Activated naive CD4-positive, alpha-beta T cell treated with anti-CD3 and anti-CD28 coated beads, Interleukin-2, amount 50 U/mL, for 72 hours (primary cell): ENCODE data around the gene DICER1. TPM values are rescaled to one million over a fixed set of nuclear protein-coding genes. Genes with fewer than 3 reads are reported as not detected.

Experiments
- ATAC-seq, 2 donors: fragments of 150-1000 bp; cut with Tn5 transposase; 2 replicates each; pipeline ENCODE4 v1.10.0; 2021; ENCODE audit warnings: mild to moderate bottlenecking in 2 of 2, moderate library complexity in 2 of 2
- DNase-seq, 2 donors: peaks; one replicate each; pipeline ENCODE4 v3.0.0; 2021 to 2022; ENCODE audit warnings: low spot score in 2 of 2
- H3K27ac Mint-ChIP-seq, 2 donors: one replicate each; pipeline ENCODE4 v1.8.0; 2022; ENCODE audit warnings: mild to moderate bottlenecking in 2 of 2, mixed read lengths in 2 of 2
- H3K36me3 Mint-ChIP-seq, 2 donors: one replicate each; pipeline ENCODE4 v1.8.0; 2022; ENCODE audit warnings: mixed read lengths in 2 of 2
- H3K9me3 Mint-ChIP-seq, 2 donors: one replicate each; pipeline ENCODE4 v1.8.0; 2022; ENCODE audit warnings: mixed read lengths in 2 of 2
- total RNA-seq, 2 donors: library from RNA; stranded (reverse); gene quantifications; one replicate each; pipeline ENCODE4 v1.2.3, GENCODE V29; 2022

DICER1 gene
- total RNA-seq, 2 donors from 2014 or later = 48.7 to 51.0 TPM

- no peaks in the 10 kb centered on the region for H3K9me3 Mint-ChIP-seq
Observed at GRCh38 chr14:95092723-95093122, 64.6 kb downstream of the DICER1 start.

GRCh38 chr14:95091581-95091980 lies 65.7 kb downstream of the DICER1 start:
- DNase-seq (no peak), ATAC-seq (no peak)
- Mint-ChIP-seq H3K27ac (no peak overlapping the region), H3K36me3 (peaks cover 0 to 15% of the 10 kb centered on the region in 2 donors), H3K9me3 (no peaks in the 10 kb centered on the region)

More at GRCh38 chr14:95092723-95093122, 64.6 kb downstream of the DICER1 start:
- no peak for ATAC-seq
- DNase-seq = no peak
- H3K36me3 Mint-ChIP-seq = peaks cover 0 to 15% of the 10 kb centered on the region in 2 donors
- no peak overlapping the region for H3K27ac Mint-ChIP-seq

DNA sequence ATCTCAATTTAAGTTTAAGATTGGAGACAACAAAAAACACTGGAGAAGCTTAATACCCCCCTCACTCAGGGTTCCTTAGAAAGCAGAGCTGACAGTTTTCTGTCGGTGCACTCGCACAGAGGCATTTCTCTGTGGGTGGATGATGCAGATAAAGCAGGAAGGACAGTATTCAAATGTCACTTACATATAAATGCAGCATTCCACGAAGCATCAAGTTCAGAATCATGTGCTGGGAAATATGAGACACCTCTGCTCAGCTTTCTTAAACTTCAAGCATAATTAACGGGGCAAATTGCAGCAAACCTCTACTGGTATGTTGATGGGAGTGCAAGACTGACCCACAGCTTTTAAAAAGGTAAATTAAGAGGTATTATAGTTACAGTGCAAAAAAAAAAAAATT lies 68.7 kb downstream of the DICER1 start:
- ATAC-seq (no peak), DNase-seq (no peak)
- Mint-ChIP-seq H3K27ac (no peak overlapping the region), H3K9me3 (no peaks in the 10 kb centered on the region), H3K36me3 (peaks cover 0 to 19% of the 10 kb centered on the region in 2 donors)

- Mint-ChIP-seq H3K27ac (no peak overlapping the region), H3K36me3 (peaks cover 0 to 17% of the 10 kb centered on the region in 2 donors), H3K9me3 (peaks cover 0 to 2% of the 10 kb centered on the region in 2 donors)
- no peak for ATAC-seq
- DNase-seq = no peak
Observed at GRCh38 chr14:95087619-95088018, 69.7 kb downstream of the DICER1 start.

GRCh38 chr14:95085321-95085720 lies 72.0 kb downstream of the DICER1 start:
- ATAC-seq = no peak
- Mint-ChIP-seq H3K9me3 (peaks cover 4 to 5% of the 10 kb centered on the region in 2 donors), H3K27ac (peak overlapping the region in 1 of 2 donors; percentile 24), H3K36me3 (peaks cover 0 to 17% of the 10 kb centered on the region in 2 donors)
- no peak for DNase-seq

DNA sequence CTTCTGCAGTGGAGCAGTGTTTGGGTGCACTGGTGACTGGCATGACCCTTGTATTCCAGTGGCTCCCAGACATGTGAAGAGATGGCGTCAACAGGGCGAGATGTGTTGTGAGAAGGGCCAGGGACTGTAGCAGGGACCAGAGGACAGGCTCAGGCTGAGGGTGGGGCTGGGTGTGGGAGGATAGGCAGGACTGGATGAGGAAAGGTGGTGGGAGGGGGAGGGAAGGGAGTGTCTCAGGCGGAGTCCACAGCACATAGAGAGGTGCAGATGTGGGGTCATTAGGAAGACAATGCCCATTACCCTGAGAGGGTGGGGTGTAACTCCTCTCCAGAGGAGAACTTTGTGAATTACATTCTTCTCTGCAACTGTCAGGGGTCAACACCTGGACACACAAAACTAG lies 78.5 kb downstream of the DICER1 start:
- Mint-ChIP-seq H3K36me3 (no peaks in the 10 kb centered on the region), H3K27ac (no peak overlapping the region), H3K9me3 (peaks cover 4 to 5% of the 10 kb centered on the region in 2 donors)
- ATAC-seq (no peak), DNase-seq (no peak)

DNA sequence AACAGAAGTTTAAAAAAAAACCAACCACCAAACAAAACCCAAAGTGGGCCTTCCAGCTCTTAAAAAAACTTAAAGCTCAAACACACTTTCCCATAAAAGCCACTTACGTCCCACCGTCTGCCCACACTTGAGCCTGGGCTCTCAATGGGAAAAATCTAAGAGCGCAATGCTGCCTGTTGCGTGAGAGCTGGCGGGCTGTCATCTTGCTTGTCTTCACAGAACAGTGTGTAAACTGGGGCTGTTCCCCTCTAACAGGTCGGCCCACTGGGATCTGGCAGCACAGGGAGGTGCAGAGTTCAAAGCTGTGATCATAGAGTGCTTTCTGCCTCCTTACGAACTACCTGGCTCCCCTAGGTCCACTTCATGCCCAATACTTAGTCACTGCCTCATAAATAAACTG lies 80.0 kb downstream of the DICER1 start:
- no peak for DNase-seq
- H3K27ac Mint-ChIP-seq = no peak overlapping the region
- H3K36me3 Mint-ChIP-seq = no peaks in the 10 kb centered on the region
- H3K9me3 Mint-ChIP-seq = peaks cover under 1 to 1% of the 10 kb centered on the region in 2 donors
- no peak for ATAC-seq

DNA sequence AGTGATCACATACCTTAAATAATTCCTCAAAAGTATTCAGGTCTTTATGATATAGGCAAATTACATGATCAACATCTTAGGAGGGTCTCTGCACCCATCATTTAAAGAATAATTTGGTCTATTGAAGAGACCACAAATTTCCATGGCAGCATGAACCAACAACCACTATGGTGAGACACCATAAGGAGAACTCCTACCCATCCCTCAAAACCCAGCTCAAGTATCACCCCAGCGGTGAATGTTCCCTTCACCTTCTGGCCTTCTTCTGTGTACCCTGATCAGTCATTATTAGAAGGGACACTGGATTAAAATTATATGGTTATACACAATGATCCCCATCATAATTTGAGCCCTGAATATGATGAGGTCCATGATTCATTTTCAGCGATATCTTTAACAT lies 81.5 kb downstream of the DICER1 start:
- no peak for ATAC-seq
- H3K27ac Mint-ChIP-seq = no peak overlapping the region
- H3K36me3 Mint-ChIP-seq = no peaks in the 10 kb centered on the region
- no peak for DNase-seq
- H3K9me3 Mint-ChIP-seq = no peaks in the 10 kb centered on the region

DNA sequence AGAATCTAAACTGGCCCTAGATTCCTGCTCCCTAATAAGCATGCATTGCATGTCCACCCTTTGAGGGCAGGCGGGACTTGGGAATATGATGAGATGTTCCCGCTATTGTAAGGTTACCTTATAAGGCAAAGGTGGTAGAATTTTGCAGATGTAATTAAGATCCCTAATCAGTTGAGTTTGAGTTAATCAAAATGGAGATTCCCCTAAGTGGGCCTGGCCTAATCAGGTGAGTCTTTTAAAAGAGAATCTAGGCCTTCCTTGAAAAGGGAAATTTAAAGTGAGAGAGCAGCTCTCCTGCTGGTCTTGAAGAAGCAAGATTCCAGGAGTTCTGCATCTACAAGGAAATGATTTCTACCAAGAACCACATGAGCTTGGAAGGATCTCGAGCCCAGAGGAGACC lies 83.4 kb downstream of the DICER1 start:
- Mint-ChIP-seq H3K9me3 (no peaks in the 10 kb centered on the region), H3K27ac (no peak overlapping the region), H3K36me3 (no peaks in the 10 kb centered on the region)
- DNase-seq (no peak), ATAC-seq (no peak)

DNA sequence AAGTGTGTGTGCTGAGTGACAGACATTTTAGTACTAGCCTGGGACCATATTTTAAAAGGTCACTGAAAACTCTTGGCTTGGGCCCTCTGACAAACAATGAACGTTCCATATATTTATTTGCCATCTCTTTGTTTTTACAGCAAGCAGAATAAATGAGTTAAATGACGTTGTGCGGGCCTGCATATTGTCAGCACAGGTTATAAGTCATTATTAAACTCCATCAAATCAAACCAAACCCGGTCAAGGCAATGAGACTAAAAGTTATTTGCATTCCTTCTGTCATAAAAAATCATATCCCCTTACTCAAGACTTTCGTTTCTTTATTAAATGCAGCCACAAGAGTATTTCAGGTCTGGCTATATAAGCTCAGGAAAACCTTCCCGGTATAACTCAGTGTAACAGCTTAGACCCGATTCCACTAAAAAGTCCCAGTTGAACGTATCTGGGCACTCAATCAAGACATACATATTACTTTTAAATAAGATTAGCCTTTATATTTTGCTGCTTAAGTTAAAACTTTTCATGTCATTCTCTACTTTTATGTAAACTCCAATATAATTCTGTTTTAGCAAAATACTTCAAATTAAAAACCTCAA lies 84.9 kb downstream of the DICER1 start:
- DNase-seq = no peak
- Mint-ChIP-seq H3K36me3 (no peaks in the 10 kb centered on the region), H3K27ac (no peak overlapping the region), H3K9me3 (no peaks in the 10 kb centered on the region)
- no peak for ATAC-seq

- Mint-ChIP-seq H3K36me3 (no peaks in the 10 kb centered on the region), H3K27ac (no peak overlapping the region), H3K9me3 (no peaks in the 10 kb centered on the region)
- ATAC-seq (no peak), DNase-seq (no peak)
Observed at GRCh38 chr14:95071649-95072280, 85.6 kb downstream of the DICER1 start.

- no peaks in the 10 kb centered on the region for H3K36me3 Mint-ChIP-seq
- H3K9me3 Mint-ChIP-seq = no peaks in the 10 kb centered on the region
- no peak overlapping the region for H3K27ac Mint-ChIP-seq
- no peak for ATAC-seq
- DNase-seq = no peak
Observed at GRCh38 chr14:95070748-95071435, 86.4 kb downstream of the DICER1 start.

DNA sequence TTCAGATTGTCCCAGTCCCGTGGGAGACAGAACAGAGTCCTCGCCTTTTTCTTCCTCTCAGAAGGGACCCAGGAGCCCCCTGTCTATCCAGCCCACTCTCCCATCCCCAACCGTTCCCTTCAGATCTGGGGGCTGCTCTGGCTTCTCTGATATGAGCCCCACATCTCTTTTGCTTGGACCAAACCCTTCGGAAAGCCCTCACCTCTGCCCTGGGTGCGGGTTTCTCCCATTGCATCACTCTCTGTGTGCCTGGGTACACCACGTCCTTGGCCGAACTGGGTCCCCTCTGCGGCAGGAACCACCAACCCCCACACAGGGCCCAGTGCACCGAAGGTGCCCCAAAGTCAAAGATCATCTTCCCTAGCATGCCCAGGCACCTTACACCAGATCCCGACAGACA lies 87.8 kb downstream of the DICER1 start:
- no peaks in the 10 kb centered on the region for H3K36me3 Mint-ChIP-seq
- no peak for DNase-seq
- peak overlapping the region in 1 of 2 donors; percentile 70 for H3K27ac Mint-ChIP-seq
- no peaks in the 10 kb centered on the region for H3K9me3 Mint-ChIP-seq
- ATAC-seq = no peak

DNA sequence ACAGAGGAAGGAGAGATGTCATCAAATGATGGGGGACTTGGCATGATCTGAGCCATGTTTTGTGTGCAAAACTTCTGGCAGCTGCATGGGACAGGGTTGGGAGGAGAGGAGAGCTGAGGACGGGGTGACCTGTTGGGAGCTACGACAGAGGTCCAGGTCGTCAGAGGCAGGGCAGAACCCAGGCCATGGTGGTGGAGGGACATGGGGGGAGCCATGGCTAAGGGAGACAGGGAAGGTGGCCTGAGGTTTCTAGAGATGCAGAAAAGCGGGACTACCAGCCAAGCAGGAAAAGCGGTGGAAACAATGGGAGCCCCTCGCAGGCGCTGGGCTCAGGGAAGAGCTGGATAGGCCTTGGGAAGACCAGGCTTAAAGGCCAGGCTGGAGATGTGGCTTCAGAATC lies 88.3 kb downstream of the DICER1 start:
- H3K36me3 Mint-ChIP-seq = no peaks in the 10 kb centered on the region
- DNase-seq (no peak), ATAC-seq (no peak)
- no peaks in the 10 kb centered on the region for H3K9me3 Mint-ChIP-seq
- no peak overlapping the region for H3K27ac Mint-ChIP-seq

- no peak overlapping the region for H3K27ac Mint-ChIP-seq
- H3K9me3 Mint-ChIP-seq = no peaks in the 10 kb centered on the region
- no peak for ATAC-seq
- no peaks in the 10 kb centered on the region for H3K36me3 Mint-ChIP-seq
- DNase-seq = no peak
Observed at GRCh38 chr14:95068521-95068920, 88.8 kb downstream of the DICER1 start.

- H3K27ac Mint-ChIP-seq = no peak overlapping the region
- H3K9me3 Mint-ChIP-seq = no peaks in the 10 kb centered on the region
- H3K36me3 Mint-ChIP-seq = no peaks in the 10 kb centered on the region
- DNase-seq = no peak
- ATAC-seq = no peak
Observed at GRCh38 chr14:95068080-95068479, 89.2 kb downstream of the DICER1 start.

- H3K9me3 Mint-ChIP-seq = no peaks in the 10 kb centered on the region
- DNase-seq (no peak), ATAC-seq (no peak)
- no peak overlapping the region for H3K27ac Mint-ChIP-seq
- no peaks in the 10 kb centered on the region for H3K36me3 Mint-ChIP-seq
Observed at GRCh38 chr14:95067526-95067925, 89.8 kb downstream of the DICER1 start.
